A673 (cell line): ENCODE measurements around the gene TDP1. TPM values are rescaled to one million over a fixed set of nuclear protein-coding genes. Genes with fewer than 3 reads are reported as not detected.
A peak's percentile ranks its signal among the peaks of the same experiment; 100 is the strongest.

ENCODE experiments used
- BruUV-seq: library from RNA; stranded (reverse); fragments of 400-500 nt; replicated peaks from 2 replicates; lab custom pipeline; 2021; lab: Mats Ljungman, UMichigan
- CTCF ChIA-PET: fragments of 300-600 bp; sonication (Branson Sonifier 250); formaldehyde crosslinking; loops from one replicate; lab custom pipeline; 2022; ENCODE audit warnings: antibody characterized with exemption; lab: Charles Lee
- POLR2A ChIA-PET: fragments of 300-600 bp; sonication (Branson Sonifier 250); formaldehyde crosslinking; loops from one replicate; lab custom pipeline; 2022; ENCODE audit warnings: antibody characterized with exemption; ENCODE audit not compliant: low non-redundant PET; lab: Charles Lee
- DNase-seq: peaks from one replicate; pipeline ENCODE4 v3.0.0-alpha.2; 2015; ENCODE audit warnings: low spot score
- H3K27ac ChIP-seq: fragments of 200-600 bp; sonication (generic); 2 replicates; pipeline ENCODE4 v1.5.1; 2016; ENCODE audit warnings: mixed run types, low read depth, mild to moderate bottlenecking, mixed read lengths, antibody characterized with exemption, low read length; ENCODE audit not compliant: poor library complexity, severe bottlenecking
- H3K27me3 ChIP-seq: fragments of 200-600 bp; sonication (generic); replicated peaks from 2 replicates; pipeline ENCODE4 v1.6.1; 2017; ENCODE audit warnings: mixed run types, low read depth, mild to moderate bottlenecking, mixed read lengths, antibody characterized with exemption, low read length; ENCODE audit not compliant: insufficient read depth, poor library complexity
- H3K36me3 ChIP-seq: fragments of 200-600 bp; sonication (generic); 2 replicates; pipeline ENCODE4 v1.6.1; 2016; ENCODE audit warnings: mixed run types, mild to moderate bottlenecking, mixed read lengths, antibody characterized with exemption, low read length; ENCODE audit not compliant: insufficient read depth, poor library complexity, severe bottlenecking
- H3K4me1 ChIP-seq: fragments of 200-600 bp; sonication (generic); 2 replicates; pipeline ENCODE4 v1.6.1; 2017; ENCODE audit warnings: mixed run types, mild to moderate bottlenecking, mixed read lengths, antibody characterized with exemption, low read length; ENCODE audit not compliant: insufficient read depth, poor library complexity, severe bottlenecking
- H3K4me3 ChIP-seq: fragments of 200-600 bp; sonication (generic); 2 replicates; pipeline ENCODE4 v1.5.1; 2016; ENCODE audit warnings: low read depth, mixed run types, mild to moderate bottlenecking, mixed read lengths, low read length; ENCODE audit not compliant: poor library complexity, severe bottlenecking
- H3K9me3 ChIP-seq: fragments of 200-600 bp; sonication (generic); 2 replicates; pipeline ENCODE4 v1.6.1; 2016; ENCODE audit warnings: mixed run types, low read depth, mild to moderate bottlenecking, mixed read lengths, antibody characterized with exemption, low read length; ENCODE audit not compliant: poor library complexity, severe bottlenecking
- EZH2 ChIP-seq: fragments of 200-600 bp; sonication (generic); IDR thresholded peaks from 2 replicates; pipeline ENCODE4 v1.6.1; 2017; ENCODE audit warnings: borderline replicate concordance, low read depth, mild to moderate bottlenecking, mixed read lengths, antibody characterized with exemption, low read length; ENCODE audit not compliant: poor library complexity, severe bottlenecking
- intact Hi-C: fragments of 100-400 bp; cut with micrococcal nuclease; formaldehyde crosslinking; loops from one replicate; pipeline ENCODE4 v1.10.0; 2022; ENCODE audit not compliant: unreplicated experiment
- total RNA-seq: library from RNA; stranded (reverse); gene quantifications from 2 replicates; pipeline ENCODE4 v1.2.3, GENCODE V29; 2021
- TF ChIP-seq, protein P1 (sequence below): fragments of 300-800, 200-600 bp; sonication (generic); conservative IDR thresholded peaks from 2 replicates; pipeline ENCODE4 v1.5.1; 2017; ENCODE audit warnings: low read depth, mild to moderate bottlenecking, antibody characterized with exemption, low read length, moderate library complexity, mixed read lengths

TDP1 gene
- total RNA-seq, 1 experiment from 2014 or later, result 45.6 TPM

GRCh38 chr14:89957791-89958190, 2.1 kb downstream of the TDP1 start:
- Histone ChIP-seq H3K9me3 (no peaks in the 10 kb centered on the region), H3K4me3 (peak overlapping the region; percentile 95), H3K4me1 (peaks cover 12% of the 10 kb centered on the region), H3K36me3 (peaks cover 16% of the 10 kb centered on the region), H3K27ac (no peak overlapping the region), H3K27me3 (no peaks in the 10 kb centered on the region)
- ChIA-PET POLR2A (no interaction called here), CTCF (no interaction called here)
- intact Hi-C loops, result no loop called here
- no peak for DNase-seq
- no TSS peak for BruUV-seq
- no peak for TF ChIP-seq EZH2
- TF ChIP-seq, protein P1, sequence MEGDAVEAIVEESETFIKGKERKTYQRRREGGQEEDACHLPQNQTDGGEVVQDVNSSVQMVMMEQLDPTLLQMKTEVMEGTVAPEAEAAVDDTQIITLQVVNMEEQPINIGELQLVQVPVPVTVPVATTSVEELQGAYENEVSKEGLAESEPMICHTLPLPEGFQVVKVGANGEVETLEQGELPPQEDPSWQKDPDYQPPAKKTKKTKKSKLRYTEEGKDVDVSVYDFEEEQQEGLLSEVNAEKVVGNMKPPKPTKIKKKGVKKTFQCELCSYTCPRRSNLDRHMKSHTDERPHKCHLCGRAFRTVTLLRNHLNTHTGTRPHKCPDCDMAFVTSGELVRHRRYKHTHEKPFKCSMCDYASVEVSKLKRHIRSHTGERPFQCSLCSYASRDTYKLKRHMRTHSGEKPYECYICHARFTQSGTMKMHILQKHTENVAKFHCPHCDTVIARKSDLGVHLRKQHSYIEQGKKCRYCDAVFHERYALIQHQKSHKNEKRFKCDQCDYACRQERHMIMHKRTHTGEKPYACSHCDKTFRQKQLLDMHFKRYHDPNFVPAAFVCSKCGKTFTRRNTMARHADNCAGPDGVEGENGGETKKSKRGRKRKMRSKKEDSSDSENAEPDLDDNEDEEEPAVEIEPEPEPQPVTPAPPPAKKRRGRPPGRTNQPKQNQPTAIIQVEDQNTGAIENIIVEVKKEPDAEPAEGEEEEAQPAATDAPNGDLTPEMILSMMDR, result no peak

GRCh38 chr14:89958966-89959365, 3.2 kb downstream of the TDP1 start:
- Histone ChIP-seq H3K4me1 (peaks cover 4% of the 10 kb centered on the region), H3K9me3 (no peaks in the 10 kb centered on the region), H3K27me3 (no peaks in the 10 kb centered on the region), H3K27ac (no peak overlapping the region), H3K36me3 (peaks cover 27% of the 10 kb centered on the region), H3K4me3 (no peak overlapping the region)
- BruUV-seq, result no TSS peak
- no peak for DNase-seq
- no peak for TF ChIP-seq EZH2
- TF ChIP-seq, protein P1, result no peak
- intact Hi-C loops, result no loop called here
- ChIA-PET POLR2A (no interaction called here), CTCF (no interaction called here)

GRCh38 chr14:89959853-89960445, 4.2 kb downstream of the TDP1 start:
- H3K9me3 ChIP-seq, result no peaks in the 10 kb centered on the region
- POLR2A ChIA-PET, result no interaction called here
- DNase-seq, result no peak
- peaks cover 4% of the 10 kb centered on the region for H3K4me1 ChIP-seq
- intact Hi-C loops, result no loop called here
- no peaks in the 10 kb centered on the region for H3K27me3 ChIP-seq
- CTCF ChIA-PET, result no interaction called here
- H3K27ac ChIP-seq, result no peak overlapping the region
- BruUV-seq, result no TSS peak
- peaks cover 32% of the 10 kb centered on the region for H3K36me3 ChIP-seq
- TF ChIP-seq, protein P1, result no peak
- no peak for TF ChIP-seq EZH2
- no peak overlapping the region for H3K4me3 ChIP-seq
